ENCODE results near the gene EREG.

Gene EREG

DNA sequence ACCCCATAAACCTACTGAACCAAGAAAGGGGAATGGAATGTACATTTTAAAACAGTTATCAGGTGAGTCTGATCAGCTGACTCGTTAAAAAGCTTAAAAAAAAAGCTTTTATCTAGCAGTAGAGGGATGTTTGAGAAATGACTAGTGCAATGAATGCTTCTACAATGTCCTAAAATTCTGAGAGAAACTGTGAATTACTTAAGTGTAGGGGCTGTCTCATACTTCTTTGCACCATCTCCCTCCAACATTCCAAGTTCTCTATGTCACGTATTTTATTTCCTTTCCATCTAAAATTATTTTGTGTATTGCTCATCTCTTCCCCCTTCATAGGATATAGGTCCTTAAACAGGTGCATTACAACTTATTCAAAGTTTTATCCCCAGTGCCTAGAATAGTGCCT, 68.1 kb downstream of the EREG start:
- FAIRE-seq: no peak

DNA sequence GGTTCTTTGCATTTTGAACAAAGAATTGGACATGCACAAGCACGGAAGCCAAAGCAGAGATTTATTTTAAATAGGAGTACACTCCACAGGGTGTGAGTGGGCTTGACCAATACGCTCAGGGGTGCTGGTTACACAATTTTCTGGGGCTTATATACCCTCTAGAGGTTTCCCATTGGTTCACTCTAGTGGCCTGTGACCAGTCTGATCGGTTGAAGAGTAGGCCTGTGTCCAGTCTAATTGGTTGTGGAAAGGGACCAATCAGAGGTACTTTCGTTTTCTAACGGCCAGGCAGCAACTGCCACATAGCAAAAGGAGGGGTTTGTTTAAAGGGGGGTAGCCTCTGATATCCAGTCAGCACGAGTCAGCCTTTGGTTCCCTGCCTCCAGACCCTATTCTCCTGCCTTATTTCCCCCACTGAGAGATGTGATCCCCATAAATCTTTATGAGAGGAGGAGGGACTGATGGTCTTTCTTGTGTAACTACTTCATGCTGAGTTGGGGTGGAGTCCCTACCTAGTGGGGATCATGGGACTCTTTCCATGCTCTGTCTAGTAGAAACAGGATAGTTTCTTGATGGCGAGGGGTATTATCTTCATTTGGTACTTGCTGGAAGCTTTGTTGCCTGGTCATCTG, 68.7 kb downstream of the EREG start:
- no peak for FAIRE-seq

DNA sequence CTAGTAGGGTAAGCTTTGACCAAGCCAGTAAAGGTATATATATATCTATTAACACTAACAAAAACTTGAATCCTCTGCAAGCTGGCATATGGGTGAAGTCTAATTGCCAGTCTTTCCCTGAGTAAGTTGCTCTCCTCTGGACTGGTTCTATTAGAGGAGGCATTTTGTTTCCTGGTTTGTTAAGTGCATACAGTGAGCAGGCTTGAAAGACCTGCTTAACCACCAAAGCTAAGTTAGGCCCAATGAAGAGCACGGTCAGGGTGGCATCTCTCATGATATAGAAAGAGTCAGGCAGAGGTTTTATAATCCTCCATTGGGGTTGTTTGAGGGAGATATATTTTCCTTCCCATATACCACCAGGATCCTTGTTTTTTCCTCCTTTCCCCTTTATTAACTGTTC, 70.4 kb downstream of the EREG start:
- FAIRE-seq: no peak

DNA sequence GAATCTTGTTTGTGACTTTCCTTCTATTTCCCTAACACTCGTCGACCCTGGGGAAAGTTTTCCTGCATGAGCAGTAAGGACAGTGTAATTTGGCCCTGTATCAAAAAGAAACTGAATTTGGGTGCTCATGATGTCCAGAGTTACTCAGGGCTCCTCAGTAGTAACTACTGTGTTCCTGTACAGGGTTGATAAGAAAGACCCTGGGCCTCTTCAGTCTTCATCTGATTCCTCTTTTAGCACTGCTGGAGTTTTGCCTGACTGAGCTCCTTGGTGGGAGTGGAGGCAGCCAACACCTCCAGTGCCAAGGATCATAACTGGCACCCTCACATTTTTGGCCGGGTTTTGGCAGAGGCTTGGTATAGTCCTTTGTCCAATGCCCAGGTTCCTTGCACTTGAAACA, 72.9 kb downstream of the EREG start:
- FAIRE-seq: no peak
